ENCODE data around the gene HOXD13. TPM values are rescaled to one million over a fixed set of nuclear protein-coding genes. Genes with fewer than 3 reads are reported as not detected.
A peak's percentile ranks its signal among the peaks of the same experiment; 100 is the strongest.

The HOXD13 gene
- polyA plus RNA-seq, 3 donors = 0.14 to 0.22 (median 0.17) TPM

- DNase-seq (ENCODE audit: extremely low read depth in 1 of 11, low read depth in 9 of 11, low spot score in 4 of 11) = no peak
Measured at GRCh38 chr2:176138526-176138922, 46.0 kb downstream of the HOXD13 start.

- DNase-seq (ENCODE audit: extremely low read depth in 1 of 11, low read depth in 9 of 11, low spot score in 4 of 11) = no peak
Measured at GRCh38 chr2:176138923-176139660, 46.6 kb downstream of the HOXD13 start.

DNA sequence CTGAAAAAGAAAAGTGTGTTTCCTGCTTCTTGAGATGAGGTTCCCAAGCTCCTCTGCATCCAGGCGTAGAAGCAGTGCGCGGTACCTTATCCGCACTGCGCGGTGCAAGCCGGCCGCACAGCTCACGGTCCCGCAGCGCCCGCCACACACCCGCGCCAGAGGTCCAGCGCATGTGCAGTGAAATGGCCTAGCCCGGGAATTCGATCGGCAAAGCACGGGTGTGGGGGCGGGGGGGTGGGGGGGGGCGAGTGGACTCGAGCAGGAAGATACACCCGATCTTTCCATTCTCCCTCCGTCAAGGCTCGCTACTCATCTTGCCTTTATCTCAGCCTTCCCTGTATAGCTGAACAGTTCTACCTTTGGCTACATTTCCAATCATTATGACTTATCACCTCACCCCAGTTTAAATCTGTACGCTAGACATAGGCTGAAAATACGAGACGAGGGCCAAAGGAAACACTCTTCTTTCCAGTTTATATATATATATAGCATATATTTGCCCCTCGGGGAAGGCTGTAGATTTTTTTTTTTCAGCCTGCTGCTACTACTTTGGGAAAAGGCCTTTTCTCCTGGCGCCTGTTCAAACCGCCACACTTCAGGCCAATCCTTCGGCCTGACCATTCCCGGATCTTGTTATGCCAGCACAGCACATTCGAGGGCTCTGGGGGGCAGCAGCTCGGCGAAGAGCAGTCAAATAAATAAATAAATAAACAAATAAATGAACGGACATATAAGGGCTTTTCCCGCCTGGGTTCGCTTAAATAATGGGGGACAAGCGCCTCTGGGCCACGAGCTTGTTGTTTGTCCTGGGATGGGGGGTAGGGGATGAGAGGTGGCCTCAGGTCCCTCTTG lies 47.4 kb downstream of the HOXD13 start:
- no peak for DNase-seq (ENCODE audit: extremely low read depth in 1 of 11, low read depth in 9 of 11, low spot score in 4 of 11)

DNA sequence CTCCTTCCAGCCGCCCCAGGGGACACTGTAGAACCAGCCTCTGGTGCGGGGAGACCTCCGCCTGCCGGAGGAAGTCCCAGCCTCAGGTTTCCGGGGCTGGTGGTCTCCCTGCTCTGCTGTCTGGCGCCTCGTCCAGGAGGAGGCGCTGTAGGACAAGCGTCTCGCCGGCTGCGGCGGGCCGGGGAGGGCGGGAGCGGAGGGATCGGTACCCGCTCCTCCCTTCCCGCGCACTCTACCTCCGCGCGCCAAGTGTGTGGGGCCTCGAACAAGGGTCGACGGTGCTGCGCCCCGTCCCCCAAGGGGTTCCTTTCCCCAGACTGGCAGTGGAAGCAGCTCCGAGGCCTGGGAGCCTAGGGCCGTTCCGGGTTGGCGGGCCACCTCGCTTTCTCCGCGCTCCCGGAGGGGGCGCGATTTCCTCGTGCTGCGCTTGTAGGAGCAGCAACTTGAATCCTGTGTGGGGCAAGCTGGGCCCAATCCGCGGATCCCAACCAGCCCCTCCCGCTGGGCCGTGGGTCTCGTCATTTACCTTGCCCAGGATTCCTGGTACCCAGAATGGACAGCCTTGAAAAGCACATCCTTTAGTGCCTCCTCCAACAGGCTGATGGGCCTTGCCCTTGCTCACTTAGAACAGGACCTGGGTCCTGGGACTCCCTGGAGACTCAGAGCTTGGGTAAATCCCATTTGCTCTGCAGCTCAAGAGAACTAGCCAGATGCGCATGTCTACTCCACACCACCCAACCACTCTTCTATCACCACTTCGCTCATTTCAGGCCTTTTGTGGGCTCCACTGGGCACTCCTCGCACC lies 48.2 kb downstream of the HOXD13 start:
- DNase-seq (ENCODE audit: extremely low read depth in 1 of 11, low read depth in 9 of 11, low spot score in 4 of 11) = peak in 3 of 11 donors; percentile 89 to 90 (median 90)

DNA sequence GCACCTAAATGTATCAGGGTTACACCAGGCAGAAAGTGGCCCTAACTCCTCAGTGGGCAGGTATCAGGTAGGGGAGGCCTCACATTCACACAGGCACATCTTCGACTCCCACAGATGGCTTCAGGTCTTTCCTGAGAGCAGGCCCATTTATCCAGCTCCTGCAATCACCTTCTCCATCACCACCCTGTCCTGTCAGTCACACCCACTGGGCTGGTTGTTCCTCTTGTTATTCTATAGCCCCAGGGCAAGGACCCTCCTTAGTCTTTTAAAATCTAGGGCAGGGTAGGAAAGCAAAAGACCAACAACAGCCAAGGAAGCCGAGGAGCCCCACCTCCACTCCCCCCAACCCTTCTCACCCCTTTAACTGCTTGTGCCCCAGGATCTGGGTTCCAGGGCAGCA lies 49.8 kb downstream of the HOXD13 start:
- no peak for DNase-seq (ENCODE audit: extremely low read depth in 1 of 11, low read depth in 9 of 11, low spot score in 4 of 11)

Other genes with a start within 250 kb of the HOXD13 start
- gene LNPK, start 90.5 kb upstream of the HOXD13 start, polyA plus RNA-seq (ENCODE audit: insufficient read length in 3 of 3) = 10 to 100 TPM; 20.8 to 28.3 (median 26.6) TPM
- not detected for gene EVX2, start 8.8 kb upstream of the HOXD13 start, polyA plus RNA-seq (ENCODE audit: insufficient read length in 3 of 3)
- gene HOXD12, start 7.1 kb downstream of the HOXD13 start, polyA plus RNA-seq (ENCODE audit: insufficient read length in 3 of 3) = under 1 TPM; 0.26 to 0.76 (median 0.62) TPM
- gene HOXD11, start 14.6 kb downstream of the HOXD13 start, polyA plus RNA-seq (ENCODE audit: insufficient read length in 3 of 3) = 10 to 100 TPM; 55.1 to 72.7 (median 67.2) TPM
- gene HOXD10, start 24.1 kb downstream of the HOXD13 start, polyA plus RNA-seq (ENCODE audit: insufficient read length in 3 of 3) = 100 to 1,000 TPM; 163 to 188 (median 178) TPM
- 10 to 100 TPM; 74.3 to 99.6 (median 80.9) TPM for gene HOXD9, start 30.0 kb downstream of the HOXD13 start, polyA plus RNA-seq (ENCODE audit: insufficient read length in 3 of 3)
- 100 to 1,000 TPM; 169 to 187 (median 181) TPM for gene HOXD8, start 37.0 kb downstream of the HOXD13 start, polyA plus RNA-seq (ENCODE audit: insufficient read length in 3 of 3)
- gene HOXD4, start 58.8 kb downstream of the HOXD13 start, polyA plus RNA-seq (ENCODE audit: insufficient read length in 3 of 3) = 10 to 100 TPM; 47.8 to 80.8 (median 56.1) TPM
- 10 to 100 TPM; 25.3 to 30.3 (median 26.5) TPM for gene HOXD3, start 64.6 kb downstream of the HOXD13 start, polyA plus RNA-seq (ENCODE audit: insufficient read length in 3 of 3)
- 10 to 100 TPM in 2 of 3 donors, 1 to 10 TPM in 1; 9.8 to 12.4 (median 10.4) TPM for gene HOXD1, start 95.9 kb downstream of the HOXD13 start, polyA plus RNA-seq (ENCODE audit: insufficient read length in 3 of 3)
- 10 to 100 TPM; 80.8 to 99.6 (median 91.0) TPM for gene MTX2, start 176.7 kb downstream of the HOXD13 start, polyA plus RNA-seq (ENCODE audit: insufficient read length in 3 of 3)

Data from renal cortex interstitium (tissue), 11 donors.